HL-60 (cell line): ENCODE data around the gene PGGT1B.

Experiments used
- DNase-seq, 2 experiments: peaks; one replicate each; pipeline ENCODE4 v3.0.0-alpha.2; 2010 to 2020; ENCODE audit warnings: low read depth in 1 of 2, low spot score in 1 of 2
- H3K27ac ChIP-seq: fragments of 250-450 bp; sonication (Bioruptor Pico); replicated peaks from 2 replicates; pipeline ENCODE4 v1.5.1; 2020; ENCODE audit warnings: mild to moderate bottlenecking, moderate library complexity
- H3K27me3 ChIP-seq: fragments of 250-450 bp; sonication (Bioruptor Pico); 2 replicates; pipeline ENCODE4 v1.5.1; 2021; ENCODE audit warnings: mild to moderate bottlenecking, moderate library complexity; ENCODE audit not compliant: insufficient read depth, poor library complexity, severe bottlenecking
- H3K4me3 ChIP-seq: replicated peaks from 2 replicates; pipeline ENCODE4 v1.5.1; 2011; ENCODE audit warnings: mild to moderate bottlenecking, control low read depth, low read length; ENCODE audit not compliant: insufficient read depth
- GABPA ChIP-seq: IDR thresholded peaks from 2 replicates; pipeline ENCODE4 v1.6.1; 2012; ENCODE audit warnings: low read depth
- POLR2AphosphoS5 ChIP-seq: IDR thresholded peaks from 2 replicates; pipeline ENCODE4 v1.6.1; 2012; ENCODE audit warnings: low read depth
- REST ChIP-seq: IDR thresholded peaks from 2 replicates; pipeline ENCODE4 v1.6.1; 2012; ENCODE audit warnings: low read depth; ENCODE audit not compliant: insufficient replicate concordance
- SPI1 ChIP-seq: IDR thresholded peaks from 2 replicates; pipeline ENCODE4 v1.6.1; 2012; ENCODE audit warnings: low read depth, mild to moderate bottlenecking, borderline replicate concordance
- long read RNA-seq: library from polyadenylated mRNA; unstranded; transcript quantifications from one replicate; pipeline ENCODE4 v2.0.0, GENCODE V29; 2020
- TF ChIP-seq, protein P1 (sequence below): IDR thresholded peaks from one replicate; pipeline ENCODE4 v1.5.1; 2011; ENCODE audit warnings: low read length, control low read depth, inconsistent platforms; ENCODE audit not compliant: insufficient read depth

PGGT1B gene
- long read RNA-seq, full-length matches to known transcripts = 62 of 87 reads
- long read RNA-seq, partial matches to known transcripts = 2 of 87 reads
- long read RNA-seq, other reads (novel, unspliced or antisense) = 23 of 87 reads

- no peaks in the 10 kb centered on the region for H3K27me3 ChIP-seq
- TF ChIP-seq, protein P1, sequence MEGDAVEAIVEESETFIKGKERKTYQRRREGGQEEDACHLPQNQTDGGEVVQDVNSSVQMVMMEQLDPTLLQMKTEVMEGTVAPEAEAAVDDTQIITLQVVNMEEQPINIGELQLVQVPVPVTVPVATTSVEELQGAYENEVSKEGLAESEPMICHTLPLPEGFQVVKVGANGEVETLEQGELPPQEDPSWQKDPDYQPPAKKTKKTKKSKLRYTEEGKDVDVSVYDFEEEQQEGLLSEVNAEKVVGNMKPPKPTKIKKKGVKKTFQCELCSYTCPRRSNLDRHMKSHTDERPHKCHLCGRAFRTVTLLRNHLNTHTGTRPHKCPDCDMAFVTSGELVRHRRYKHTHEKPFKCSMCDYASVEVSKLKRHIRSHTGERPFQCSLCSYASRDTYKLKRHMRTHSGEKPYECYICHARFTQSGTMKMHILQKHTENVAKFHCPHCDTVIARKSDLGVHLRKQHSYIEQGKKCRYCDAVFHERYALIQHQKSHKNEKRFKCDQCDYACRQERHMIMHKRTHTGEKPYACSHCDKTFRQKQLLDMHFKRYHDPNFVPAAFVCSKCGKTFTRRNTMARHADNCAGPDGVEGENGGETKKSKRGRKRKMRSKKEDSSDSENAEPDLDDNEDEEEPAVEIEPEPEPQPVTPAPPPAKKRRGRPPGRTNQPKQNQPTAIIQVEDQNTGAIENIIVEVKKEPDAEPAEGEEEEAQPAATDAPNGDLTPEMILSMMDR = no peak
- TF ChIP-seq GABPA (peak; percentile 90), SPI1 (peak; percentile 91), POLR2AphosphoS5 (peak; percentile 78), REST (peak; percentile 18)
- H3K27ac ChIP-seq = peak within 1 kb of the TSS; percentile 94
- H3K4me3 ChIP-seq = peak within 1 kb of the TSS; percentile 64
- peak; percentile 28 to 76 for DNase-seq
These were observed at the start of gene PGGT1B for GRCh38 chr5:115262321-115263077. PGGT1B (minus strand) TSS chr5:115262877; CDS start chr5:115262851, 26 bp downstream.

- Histone ChIP-seq H3K27me3 (no peaks in the 10 kb centered on the region), H3K4me3 (no peak overlapping the region), H3K27ac (no peak overlapping the region)
- TF ChIP-seq GABPA (no peak), SPI1 (no peak), POLR2AphosphoS5 (no peak), REST (no peak)
- TF ChIP-seq, protein P1 = no peak
- no peak for DNase-seq
These were observed 47.2 kb upstream of the PGGT1B start for GRCh38 chr5:115309751-115310370.

DNA sequence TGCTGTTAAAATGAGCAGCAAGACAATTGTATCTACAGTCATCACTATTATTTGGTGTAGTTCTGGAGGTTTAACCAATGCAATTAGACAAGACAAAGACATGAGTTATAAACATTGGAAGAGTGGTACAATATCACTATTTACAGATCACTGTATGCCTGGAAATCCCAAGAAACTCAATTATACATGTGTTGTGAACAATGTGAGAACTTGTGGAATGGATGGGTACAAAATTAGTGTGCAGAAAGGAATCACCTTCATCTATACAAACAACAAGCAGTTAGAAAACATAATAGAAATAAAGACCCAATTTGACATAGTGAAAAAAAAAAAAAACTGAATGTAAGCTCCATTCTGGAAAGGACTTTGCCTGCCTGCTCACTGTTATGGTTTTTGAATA lies 46.1 kb upstream of the PGGT1B start:
- no peak overlapping the region for H3K4me3 ChIP-seq
- H3K27ac ChIP-seq = no peak overlapping the region
- H3K27me3 ChIP-seq = no peaks in the 10 kb centered on the region
- DNase-seq = no peak
- TF ChIP-seq, protein P1 = no peak
- TF ChIP-seq GABPA (no peak), SPI1 (no peak), REST (no peak), POLR2AphosphoS5 (no peak)
